ENCODE data around the gene METTL6. TPM values are rescaled to one million over a fixed set of nuclear protein-coding genes. Genes with fewer than 3 reads are reported as not detected.
A peak's percentile ranks its signal among the peaks of the same experiment; 100 is the strongest.

Gene METTL6
- total RNA-seq, 4 donors from 2014 or later, result 13.2 to 20.8 (median 17.0) TPM

GRCh38 chr3:15380980-15381890, 46.1 kb downstream of the METTL6 start:
- Histone ChIP-seq H3K4me1 (peaks cover 0 to 11% (median 0%) of the 10 kb centered on the region in 4 donors), H3K4me3 (no peak overlapping the region), H3K27me3 (no peaks in the 10 kb centered on the region), H3K36me3 (no peaks in the 10 kb centered on the region), H3K27ac (no peak overlapping the region), H3K9me3 (peaks cover 0 to 5% (median 2%) of the 10 kb centered on the region in 4 donors)
- DNase-seq (ENCODE audit: low spot score in 2 of 2), result no peak
- WGBS, 2 donors, result 71 to 75% methylated on average over 6 of the region's 6 CpGs
- TF ChIP-seq CTCF (IDR thresholded peaks at IDR 0.05) (no peak), EP300 (IDR thresholded peaks at IDR 0.05) (no peak), POLR2A (IDR thresholded peaks at IDR 0.05) (no peak)

- H3K4me3 ChIP-seq, result no peak overlapping the region
- WGBS, 2 donors, result 23 to 27% methylated on average over 16 of the region's 16 CpGs
- no peaks in the 10 kb centered on the region for H3K9me3 ChIP-seq
- DNase-seq (ENCODE audit: low spot score in 2 of 2), result peak; percentile 94 to 98
- no peaks in the 10 kb centered on the region for H3K27me3 ChIP-seq
- H3K4me1 ChIP-seq, result peaks cover 0 to 5% (median 0%) of the 10 kb centered on the region in 4 donors
- peak overlapping the region; percentile 28 to 85 (median 80) for H3K27ac ChIP-seq
- no peaks in the 10 kb centered on the region for H3K36me3 ChIP-seq
- TF ChIP-seq POLR2A (IDR thresholded peaks at IDR 0.05) (no peak), EP300 (IDR thresholded peaks at IDR 0.05) (peak; percentile 91 to 99), CTCF (IDR thresholded peaks at IDR 0.05) (peak; percentile 70 to 94 (median 83))
Measured at GRCh38 chr3:15377961-15378791, 49.2 kb downstream of the METTL6 start.

- H3K9me3 ChIP-seq, result no peaks in the 10 kb centered on the region
- TF ChIP-seq EP300 (IDR thresholded peaks at IDR 0.05), result no peak
- no peak for TF ChIP-seq CTCF (IDR thresholded peaks at IDR 0.05)
- H3K4me3 ChIP-seq, result no peak overlapping the region
- H3K27ac ChIP-seq, result no peak overlapping the region
- H3K27me3 ChIP-seq, result no peaks in the 10 kb centered on the region
- H3K36me3 ChIP-seq, result no peaks in the 10 kb centered on the region
- H3K4me1 ChIP-seq, result peaks cover 0 to 5% (median 0%) of the 10 kb centered on the region in 4 donors
- 97% methylated on average over 22 of the region's 22 CpGs for WGBS, 2 donors
- DNase-seq (ENCODE audit: low spot score in 2 of 2), result no peak
Measured at GRCh38 chr3:15375461-15376000, 51.8 kb downstream of the METTL6 start.

GRCh38 chr3:15372918-15373317, 54.4 kb downstream of the METTL6 start:
- H3K27ac ChIP-seq, result no peak overlapping the region
- peaks cover 0 to 4% (median 0%) of the 10 kb centered on the region in 4 donors for H3K4me1 ChIP-seq
- no peaks in the 10 kb centered on the region for H3K36me3 ChIP-seq
- no peak for TF ChIP-seq EP300 (IDR thresholded peaks at IDR 0.05)
- DNase-seq (ENCODE audit: low spot score in 2 of 2), result no peak
- WGBS, 2 donors, result 89 to 91% methylated on average over 4 of the region's 4 CpGs
- no peaks in the 10 kb centered on the region for H3K9me3 ChIP-seq
- H3K27me3 ChIP-seq, result no peaks in the 10 kb centered on the region
- H3K4me3 ChIP-seq, result no peak overlapping the region

GRCh38 chr3:15368561-15369135, 58.7 kb downstream of the METTL6 start:
- H3K36me3 ChIP-seq, result no peaks in the 10 kb centered on the region
- H3K9me3 ChIP-seq, result no peaks in the 10 kb centered on the region
- no peak for DNase-seq (ENCODE audit: low spot score in 2 of 2)
- no peak overlapping the region for H3K27ac ChIP-seq
- TF ChIP-seq EP300 (IDR thresholded peaks at IDR 0.05) (peak in 1 of 2 donors; percentile 55), CTCF (IDR thresholded peaks at IDR 0.05) (no peak)
- H3K4me3 ChIP-seq, result no peak overlapping the region
- WGBS, 2 donors, result 78 to 80% methylated on average over 6 of the region's 6 CpGs
- no peaks in the 10 kb centered on the region for H3K27me3 ChIP-seq
- H3K4me1 ChIP-seq, result peaks cover 0 to 7% (median 0%) of the 10 kb centered on the region in 4 donors
